IMR-90 (cell line): Measurements from ENCODE around the gene PAMR1. TPM values are rescaled to one million over a fixed set of nuclear protein-coding genes. Genes with fewer than 3 reads are reported as not detected.
A peak's percentile ranks its signal among the peaks of the same experiment; 100 is the strongest.

Source experiments
- ATAC-seq: fragments of 200-7000 bp; cut with Tn5 transposase; 2 replicates; pipeline ENCODE4 v1.9.1; 2020; ENCODE audit warnings: low read depth, mild to moderate bottlenecking, moderate library complexity
- BruUV-seq: library from RNA; stranded (reverse); fragments of 400-500 nt; replicated peaks from 2 replicates; lab custom pipeline; 2021; lab: Mats Ljungman, UMichigan
- CTCF ChIA-PET: fragments of 300-600 bp; formaldehyde crosslinking; extraction: SDS; loops from one replicate; lab custom pipeline; 2021; ENCODE audit warnings: antibody characterized with exemption; lab: Yijun Ruan, JAX
- POLR2A ChIA-PET: fragments of 300-600 bp; sonication (Branson Sonifier 250); formaldehyde crosslinking; loops from one replicate; lab custom pipeline; 2022; ENCODE audit warnings: antibody characterized with exemption; ENCODE audit not compliant: unreplicated experiment; lab: Charles Lee
- DNase-seq: peaks from one replicate; pipeline ENCODE4 v3.0.0; 2013
- H2AFZ ChIP-seq: replicated peaks from 2 replicates; pipeline ENCODE3; 2013; ENCODE audit warnings: low read length, mild to moderate bottlenecking; ENCODE audit not compliant: poor library complexity
- H2AK5ac ChIP-seq: 2 replicates; pipeline ENCODE4 v1.6.1; 2013; ENCODE audit warnings: low read depth, low read length, inconsistent platforms
- H2AK9ac ChIP-seq: replicated peaks from 2 replicates; pipeline ENCODE3; 2013; ENCODE audit warnings: mild to moderate bottlenecking, low read depth, low read length, moderate library complexity; ENCODE audit not compliant: poor library complexity
- H2BK120ac ChIP-seq: 2 replicates; pipeline ENCODE4 v1.6.1; 2013; ENCODE audit warnings: low read depth, low read length, inconsistent platforms
- H2BK15ac ChIP-seq: 3 replicates; pipeline ENCODE4 v1.6.1; 2013; ENCODE audit warnings: low read depth, low read length, inconsistent platforms
- H2BK20ac ChIP-seq: 2 replicates; pipeline ENCODE4 v1.6.1; 2013; ENCODE audit warnings: low read depth, mild to moderate bottlenecking, inconsistent platforms, low read length, moderate library complexity
- H2BK5ac ChIP-seq: 2 replicates; pipeline ENCODE4 v1.6.1; 2013; ENCODE audit warnings: mild to moderate bottlenecking, low read depth, low read length, inconsistent platforms; ENCODE audit not compliant: poor library complexity, severe bottlenecking
- H3K14ac ChIP-seq: replicated peaks from 2 replicates; pipeline ENCODE4 v1.6.1; 2013; ENCODE audit warnings: low read depth, low read length, inconsistent platforms
- H3K18ac ChIP-seq: 2 replicates; pipeline ENCODE4 v1.6.1; 2013; ENCODE audit warnings: low read depth, low read length, control low read depth
- H3K23ac ChIP-seq: 2 replicates; pipeline ENCODE4 v1.6.1; 2013; ENCODE audit warnings: low read depth, low read length, inconsistent platforms
- H3K27ac ChIP-seq: 2 replicates; pipeline ENCODE4 v1.5.1; 2013; ENCODE audit warnings: mild to moderate bottlenecking, control low read depth, low read length; ENCODE audit not compliant: insufficient read depth
- H3K27me3 ChIP-seq: 2 replicates; pipeline ENCODE4 v1.6.1; 2013; ENCODE audit warnings: low read length; ENCODE audit not compliant: control insufficient read depth, insufficient read depth
- H3K36me3 ChIP-seq: 2 replicates; pipeline ENCODE4 v1.6.1; 2013; ENCODE audit warnings: low read length, mixed read lengths; ENCODE audit not compliant: control insufficient read depth, insufficient read depth
- H3K4ac ChIP-seq: 2 replicates; pipeline ENCODE4 v1.6.1; 2013; ENCODE audit warnings: low read depth, low read length, inconsistent platforms
- H3K4me1 ChIP-seq: 2 replicates; pipeline ENCODE4 v1.6.1; 2013; ENCODE audit warnings: low read length, mixed read lengths; ENCODE audit not compliant: control insufficient read depth, insufficient read depth
- H3K4me2 ChIP-seq: 2 replicates; pipeline ENCODE4 v1.6.1; 2013; ENCODE audit warnings: low read depth, mild to moderate bottlenecking, control low read depth, low read length, moderate library complexity
- H3K4me3 ChIP-seq: 2 replicates; pipeline ENCODE4 v1.5.1; 2013; ENCODE audit warnings: low read depth, mild to moderate bottlenecking, control low read depth, low read length, moderate library complexity; ENCODE audit not compliant: insufficient read depth
- H3K56ac ChIP-seq: 2 replicates; pipeline ENCODE4 v1.6.1; 2013; ENCODE audit warnings: low read length, inconsistent platforms; ENCODE audit not compliant: insufficient read depth; ENCODE audit errors: extremely low read depth
- H3K79me1 ChIP-seq, 2 experiments: 2 replicates each; pipeline ENCODE4 v1.6.1; 2013; ENCODE audit warnings: low read length in 2 of 2, inconsistent platforms in 1 of 2, low read depth in 1 of 2
- H3K9ac ChIP-seq: 2 replicates; pipeline ENCODE4 v1.6.1; 2013; ENCODE audit warnings: low read depth, low read length, control low read depth
- H3K9me1 ChIP-seq: 2 replicates; pipeline ENCODE4 v1.6.1; 2013; ENCODE audit warnings: low read length, inconsistent platforms; ENCODE audit not compliant: insufficient read depth
- H3K9me3 ChIP-seq: 2 replicates; pipeline ENCODE4 v1.6.1; 2013; ENCODE audit warnings: low read length; ENCODE audit not compliant: control insufficient read depth, insufficient read depth
- H4K20me1 ChIP-seq: 2 replicates; pipeline ENCODE4 v1.6.1; 2013; ENCODE audit warnings: low read length, inconsistent platforms; ENCODE audit not compliant: insufficient read depth
- H4K5ac ChIP-seq: 2 replicates; pipeline ENCODE4 v1.6.1; 2013; ENCODE audit warnings: mild to moderate bottlenecking, low read depth, low read length, control low read depth
- H4K8ac ChIP-seq, 2 experiments: 2 replicates each; pipeline ENCODE4 v1.6.1; 2013; ENCODE audit warnings: low read depth in 2 of 2, low read length in 2 of 2, control low read depth in 1 of 2, inconsistent platforms in 1 of 2
- H4K91ac ChIP-seq: 2 replicates; pipeline ENCODE4 v1.6.1; 2013; ENCODE audit warnings: low read depth, low read length, inconsistent platforms; ENCODE audit not compliant: insufficient read depth
- MAFK ChIP-seq: IDR thresholded peaks from 2 replicates; pipeline ENCODE4 v1.6.1; 2012; ENCODE audit warnings: low read depth, low read length, improper control_type of control experiment
- POLR2A ChIP-seq: IDR thresholded peaks from 2 replicates; pipeline ENCODE4 v1.6.1; 2012; ENCODE audit warnings: mild to moderate bottlenecking, low read depth, low read length
- RCOR1 ChIP-seq: IDR thresholded peaks from 2 replicates; pipeline ENCODE4 v1.6.1; 2012; ENCODE audit warnings: mild to moderate bottlenecking, low read length, improper control_type of control experiment; ENCODE audit not compliant: insufficient replicate concordance
- USF2 ChIP-seq: fragments of 150-350 bp; IDR thresholded peaks from 2 replicates; pipeline ENCODE4 v1.6.1; 2017; ENCODE audit warnings: mild to moderate bottlenecking, antibody characterized with exemption, low read length, low read depth
- WGBS, 2 experiments: methylation state at CpG; one replicate each; pipeline versions ENCODE4 v1.1.5 to v1.1.7; 2013; ENCODE audit warnings: missing lambda C conversion rate in 2 of 2; ENCODE audit not compliant: insufficient read length in 1 of 2; ENCODE audit errors: extremely low coverage in 2 of 2; 5-methylcytosine and 5-hydroxymethylcytosine counted together
- dilution Hi-C: fragments of 300-500 bp; cut with HindIII; formaldehyde crosslinking; loops from one replicate; pipeline ENCODE4 v1.14.3; 2018; ENCODE audit warnings: low sequenced_read_pairs; ENCODE audit not compliant: unreplicated experiment
- in situ Hi-C: fragments of 300-500 bp; cut with MboI; formaldehyde crosslinking; loops from 3 replicates; pipeline ENCODE4 v1.14.3; 2019; ENCODE audit warnings: low sequenced_read_pairs, inconsistent platforms, mixed read lengths
- intact Hi-C: fragments of 100-400 bp; cut with micrococcal nuclease; formaldehyde crosslinking; loops from 2 replicates; pipeline ENCODE4 v1.10.0; 2022
- polyA plus RNA-seq, 3 experiments: library from polyadenylated mRNA; depleted of rRNA; stranded (reverse); fragments of >200 nt; gene quantifications; 2 replicates each; pipeline ENCODE4 v1.2.3, GENCODE V29; 2012; ENCODE audit warnings: low replicate concordance in 1 of 3
- total RNA-seq: library from RNA; depleted of rRNA; stranded (reverse); fragments of >200 nt; gene quantifications from 2 replicates; pipeline ENCODE4 v1.2.3, GENCODE V29; 2012

Gene PAMR1
- total and polyA plus RNA-seq, 2 of the 4 experiments (the other 2 are of a cell fraction), result 70.7 to 80.7 TPM

GRCh38 chr11:35501776-35502175 lies 23.6 kb downstream of the PAMR1 start:
- dilution Hi-C loops (no loop called here), intact Hi-C loops (no loop called here), in situ Hi-C loops (no loop called here)
- Histone ChIP-seq H2AFZ (no peak overlapping the region), H3K56ac (no peak overlapping the region), H3K14ac (no peak overlapping the region), H2AK9ac (no peak overlapping the region), H2AK5ac (no peak overlapping the region), H3K9me1 (peaks cover 5% of the 10 kb centered on the region; the same call in 1 of the 2 replicates), H2BK5ac (no peak overlapping the region), H4K5ac (no peak overlapping the region), H3K36me3 (no peaks in the 10 kb centered on the region), H2BK15ac (no peak overlapping the region), H3K4ac (no peak overlapping the region), H4K8ac (no peak overlapping the region), H2BK120ac (no peak overlapping the region; the same call in 1 of the 2 replicates), H3K4me3 (no peak overlapping the region), H3K27ac (no peak overlapping the region), H2BK20ac (no peak overlapping the region), H3K27me3 (no peaks in the 10 kb centered on the region), H3K23ac (no peak overlapping the region), H3K18ac (no peak overlapping the region), H4K20me1 (no peaks in the 10 kb centered on the region), H4K91ac (no peak overlapping the region), H3K79me1 (peaks cover 5 to 17% of the 10 kb centered on the region in 2 experiments; a peak in 3 of 4 replicates), H3K4me2 (no peak overlapping the region), H3K9ac (no peak overlapping the region), H3K9me3 (no peaks in the 10 kb centered on the region), H3K4me1 (peaks cover 2% of the 10 kb centered on the region; the same call in 1 of the 2 replicates)
- no peak for ATAC-seq
- TF ChIP-seq MAFK (no peak), USF2 (peak; percentile 14; the same call in 1 of the 2 replicates), RCOR1 (no peak), POLR2A (no peak)
- CTCF ChIA-PET, result no interaction called here
- POLR2A ChIA-PET, result no interaction called here
- no CpG with 5 or more reads among the region's 4 CpGs for WGBS, 2 experiments
- peak; percentile 43 for DNase-seq
- BruUV-seq, result no TSS peak
